HepG2 (cell line): ENCODE results near the gene SLC27A1.

ENCODE experiments used
- CHD2 ChIP-seq: IDR thresholded peaks from 2 replicates; pipeline ENCODE4 v1.6.1; 2011; ENCODE audit warnings: low read depth, low read length, improper control_type of control experiment
- CTCF ChIP-seq: sonication (generic); formaldehyde crosslinking; IDR thresholded peaks from 2 replicates; pipeline ENCODE4 v1.5.0; 2020; ENCODE audit warnings: mild to moderate bottlenecking, missing genetic modification reagents, moderate library complexity
- GLI4 ChIP-seq: sonication (generic); formaldehyde crosslinking; IDR thresholded peaks from 2 replicates; pipeline ENCODE4 v1.5.1; 2020; ENCODE audit warnings: missing genetic modification reagents, mild to moderate bottlenecking, moderate library complexity, borderline replicate concordance
- IKZF1 ChIP-seq: fragments of 450-650 bp; IDR thresholded peaks from 2 replicates; pipeline ENCODE4 v1.7.1; 2016
- KLF16 ChIP-seq, 2 experiments: sonication (generic) in 1 of 2; formaldehyde crosslinking in 1 of 2; IDR thresholded peaks; 2 replicates each; pipeline versions ENCODE4 v1.6.1 to v1.8.0; 2016 to 2023; ENCODE audit warnings: missing genetic modification reagents in 2 of 2, missing compliant biosample characterization in 1 of 2
- NCOR1 ChIP-seq: fragments of 200-600 bp; sonication (generic); IDR thresholded peaks from 2 replicates; pipeline ENCODE4 v1.7.0; 2017; ENCODE audit warnings: antibody characterized with exemption, low read length, borderline replicate concordance
- NFE2 ChIP-seq: sonication (generic); formaldehyde crosslinking; IDR thresholded peaks from 2 replicates; pipeline ENCODE4 v1.4.0; 2020; ENCODE audit warnings: missing genetic modification reagents
- RBAK ChIP-seq: sonication (generic); formaldehyde crosslinking; IDR thresholded peaks from 2 replicates; pipeline ENCODE4 v1.5.1; 2020; ENCODE audit warnings: mild to moderate bottlenecking, missing genetic modification reagents
- RXRA ChIP-seq: sonication (generic); formaldehyde crosslinking; IDR thresholded peaks from 2 replicates; pipeline ENCODE4 v1.5.1; 2020; ENCODE audit warnings: missing genetic modification reagents
- TBP ChIP-seq: sonication (generic); formaldehyde crosslinking; IDR thresholded peaks from 2 replicates; pipeline ENCODE4 v1.5.0; 2020; ENCODE audit warnings: missing genetic modification reagents
- USF2 ChIP-seq, 2 experiments: sonication (generic) in 1 of 2; formaldehyde crosslinking in 1 of 2; IDR thresholded peaks; 2 replicates each; pipeline versions ENCODE4 v1.5.1 to v1.6.1; 2011 to 2020; ENCODE audit warnings: borderline replicate concordance in 1 of 2, low read depth in 1 of 2, low read length in 1 of 2, mild to moderate bottlenecking in 1 of 2, missing genetic modification reagents in 1 of 2, moderate library complexity in 1 of 2
- ZNF224 ChIP-seq: sonication (generic); formaldehyde crosslinking; IDR thresholded peaks from 2 replicates; pipeline ENCODE4 v1.5.0; 2020; ENCODE audit warnings: mild to moderate bottlenecking, missing genetic modification reagents

GRCh38 chr19:17429641-17430113, 40.6 kb upstream of the SLC27A1 start:
- TF ChIP-seq GLI4 (CRISPR knock-in tag) (no peak), KLF16 (CRISPR knock-in tag; IDR thresholded peaks at IDR 0.05) (no peak), ZNF224 (CRISPR knock-in tag) (no peak), NFE2 (CRISPR knock-in tag) (no peak), CHD2 (no peak), RBAK (CRISPR knock-in tag) (no peak), NCOR1 (no peak), CTCF (CRISPR knock-in tag) (no peak), USF2 (IDR thresholded peaks at IDR 0.05; ENCODE audit: low read depth, low read length) (no peak), USF2 (CRISPR knock-in tag; IDR thresholded peaks at IDR 0.05; ENCODE audit: borderline replicate concordance) (no peak), RXRA (CRISPR knock-in tag) (no peak), IKZF1 (no peak), TBP (CRISPR knock-in tag) (no peak)
